Naive thymus-derived CD4-positive, alpha-beta T cell (primary cell): ENCODE data around the gene HMOX2. TPM values are rescaled to one million over a fixed set of nuclear protein-coding genes. Genes with fewer than 3 reads are reported as not detected.

Source experiments
- ATAC-seq: fragments of 150-1000 bp; cut with Tn5 transposase; 2 replicates; pipeline ENCODE4 v1.10.0; 2021; ENCODE audit warnings: mild to moderate bottlenecking, moderate library complexity
- CTCF ChIA-PET: fragments of 350-600 bp; sonication (Branson Sonifier 250); formaldehyde crosslinking; loops from one replicate; lab custom pipeline; 2021; ENCODE audit warnings: antibody characterized with exemption; lab: Charles Lee
- POLR2A ChIA-PET: fragments of 350-600 bp; sonication (Branson Sonifier 250); formaldehyde crosslinking; loops from one replicate; lab custom pipeline; 2021; ENCODE audit warnings: antibody characterized with exemption, inconsistent platforms; lab: Charles Lee
- DNase-seq, 9 donors: peaks; one replicate each; pipeline versions ENCODE4 v3.0.0 to v3.0.0-alpha.2; 2020 to 2022; ENCODE audit warnings: mixed read lengths in 1 of 9
- H3K27ac ChIP-seq: one replicate; pipeline ENCODE4 v1.7.0; 2013; ENCODE audit warnings: mild to moderate bottlenecking, low read depth, low read length, moderate library complexity
- H3K27me3 ChIP-seq, 2 donors: one replicate each; pipeline ENCODE4 v1.7.0; 2013; ENCODE audit warnings: low read length in 2 of 2, mild to moderate bottlenecking in 2 of 2, moderate library complexity in 2 of 2; ENCODE audit not compliant: control insufficient read depth in 2 of 2, insufficient read depth in 2 of 2
- H3K36me3 ChIP-seq, 3 experiments: 1 replicate in 2 of 3; 2 replicates in 1 of 3; pipeline ENCODE4 v1.7.0; 2013; ENCODE audit warnings: low read length in 3 of 3, mild to moderate bottlenecking in 3 of 3, moderate library complexity in 1 of 3; ENCODE audit not compliant: insufficient read depth in 3 of 3, control insufficient read depth in 2 of 3
- H3K4me1 ChIP-seq, 2 donors: one replicate each; pipeline ENCODE4 v1.7.0; 2013; ENCODE audit warnings: low read length in 2 of 2, mild to moderate bottlenecking in 2 of 2, moderate library complexity in 1 of 2; ENCODE audit not compliant: control insufficient read depth in 2 of 2, insufficient read depth in 2 of 2
- H3K4me3 ChIP-seq: 2 replicates; pipeline ENCODE4 v1.7.0; 2013; ENCODE audit warnings: mild to moderate bottlenecking, low read length
- H3K9me3 ChIP-seq, 3 experiments: 1 replicate in 2 of 3; 2 replicates in 1 of 3; pipeline ENCODE4 v1.7.0; 2013; ENCODE audit warnings: low read length in 3 of 3; ENCODE audit not compliant: control insufficient read depth in 2 of 3
- H3K27ac Mint-ChIP-seq, 9 donors: one replicate each; pipeline ENCODE4 v1.8.0; 2020 to 2022; ENCODE audit warnings: mixed read lengths in 9 of 9, mild to moderate bottlenecking in 8 of 9, moderate library complexity in 5 of 9, inconsistent platforms in 2 of 9
- H3K27me3 Mint-ChIP-seq, 5 donors: one replicate each; pipeline ENCODE4 v1.8.0; 2021 to 2022; ENCODE audit warnings: mixed read lengths in 5 of 5, mild to moderate bottlenecking in 1 of 5
- H3K36me3 Mint-ChIP-seq, 5 donors: one replicate each; pipeline ENCODE4 v1.8.0; 2020 to 2022; ENCODE audit warnings: mixed read lengths in 5 of 5, mild to moderate bottlenecking in 3 of 5, inconsistent platforms in 1 of 5
- H3K4me1 Mint-ChIP-seq, 7 donors: one replicate each; pipeline ENCODE4 v1.8.0; 2020 to 2022; ENCODE audit warnings: mixed read lengths in 7 of 7, mild to moderate bottlenecking in 3 of 7, inconsistent platforms in 1 of 7
- H3K4me3 Mint-ChIP-seq, 10 donors: one replicate each; pipeline ENCODE4 v1.8.0; 2020 to 2022; ENCODE audit warnings: mild to moderate bottlenecking in 10 of 10, mixed read lengths in 10 of 10, moderate library complexity in 6 of 10, inconsistent platforms in 2 of 10
- H3K9me3 Mint-ChIP-seq, 11 donors: one replicate each; pipeline ENCODE4 v1.8.0; 2020 to 2022; ENCODE audit warnings: mixed read lengths in 11 of 11, mild to moderate bottlenecking in 4 of 11, inconsistent platforms in 1 of 11, moderate library complexity in 1 of 11
- intact Hi-C, 2 donors: fragments of 100-400 bp; cut with micrococcal nuclease; formaldehyde crosslinking; loops; one replicate each; pipeline ENCODE4 v1.15.1; 2023
- polyA plus RNA-seq, 2 donors: library from polyadenylated mRNA; unstranded; fragments of 300-500 nt; fragmentation: Illumina TruSeq; gene quantifications; one replicate each; pipeline ENCODE4 v1.2.3, GENCODE V29; 2021
- total RNA-seq, 6 experiments: library from RNA in 5 of 6; stranded (reverse) in 5 of 6; gene quantifications; 1 replicate in 5 of 6; 2 replicates in 1 of 6; pipeline ENCODE4 v1.2.3 and lab custom pipeline; 2021 to 2026

Gene HMOX2
- total and polyA plus RNA-seq, 7 experiments from 2014 or later = 44.6 to 163 (median 77.2) TPM

GRCh38 chr16:4514606-4515005 is 38.4 kb downstream of the HMOX2 start:
- Mint-ChIP-seq H3K27me3 (no peaks in the 10 kb centered on the region), H3K36me3 (peaks cover 4 to 20% (median 13%) of the 10 kb centered on the region in 5 donors), H3K4me1 (peaks cover 40 to 67% (median 50%) of the 10 kb centered on the region in 7 donors), H3K4me3 (peak overlapping the region; percentile 18 to 71 (median 64)), H3K27ac (peak overlapping the region; percentile 81 to 95 (median 89)), H3K9me3 (no peaks in the 10 kb centered on the region)
- DNase-seq (no peak), ATAC-seq (no peak)
- peaks cover 7 to 44% (median 8%) of the 10 kb centered on the region in 3 experiments for H3K36me3 ChIP-seq
- H3K4me1 ChIP-seq = peaks cover 24 to 30% of the 10 kb centered on the region in 2 donors
- peak overlapping the region; percentile 63 for H3K27ac ChIP-seq
- no peaks in the 10 kb centered on the region for H3K9me3 ChIP-seq
- no peak overlapping the region for H3K4me3 ChIP-seq
- ChIA-PET POLR2A (interaction anchor here (0.8 to 2.1 kb wide), 6 partner anchors 9 to 30 kb away, joined by 3 to 9 read pairs (median 4); partner anchors contain the start of gene CDIP1), CTCF (interaction anchor here (0.6 to 3.1 kb wide), 9 partner anchors 8 to 194 kb away, joined by 3 to 15 read pairs (median 3); no protein-coding TSS in a partner anchor)
- no peaks in the 10 kb centered on the region for H3K27me3 ChIP-seq
- intact Hi-C loops = loop anchor here in 1 of 2 donors (10.0 kb wide), 1 partner anchor 440 kb away; the partner anchor contains the start of gene SEC14L5

- ChIA-PET POLR2A (interaction anchor here (1.1 to 2.1 kb wide), 5 partner anchors 10 to 23 kb away, joined by 3 to 9 read pairs (median 5); partner anchors contain the start of gene CDIP1), CTCF (interaction anchor here (1.2 to 3.1 kb wide), 3 partner anchors 10 to 70 kb away, joined by 4 to 15 read pairs (median 4); no protein-coding TSS in a partner anchor)
- Histone ChIP-seq H3K9me3 (no peaks in the 10 kb centered on the region), H3K27ac (peak overlapping the region; percentile 63), H3K4me1 (peaks cover 24 to 30% of the 10 kb centered on the region in 2 donors), H3K27me3 (no peaks in the 10 kb centered on the region), H3K36me3 (peaks cover 0 to 35% (median 7%) of the 10 kb centered on the region in 3 experiments), H3K4me3 (peak overlapping the region; percentile 7)
- Mint-ChIP-seq H3K4me1 (peaks cover 40 to 70% (median 53%) of the 10 kb centered on the region in 7 donors), H3K4me3 (peak overlapping the region; percentile 18 to 71 (median 59)), H3K27ac (peak overlapping the region; percentile 81 to 95 (median 89)), H3K9me3 (no peaks in the 10 kb centered on the region), H3K36me3 (peaks cover 0 to 17% (median 12%) of the 10 kb centered on the region in 5 donors), H3K27me3 (no peaks in the 10 kb centered on the region)
- DNase-seq (no peak), ATAC-seq (peak; percentile 77)
- intact Hi-C loops = loop anchor here in 1 of 2 donors (10.0 kb wide), 1 partner anchor 439 kb away; the partner anchor contains the start of gene SEC14L5
Measured at GRCh38 chr16:4515611-4516233, 39.5 kb downstream of the HMOX2 start.

- H3K4me1 ChIP-seq = peaks cover 24 to 30% of the 10 kb centered on the region in 2 donors
- intact Hi-C loops = loop anchor here (1.0 to 10.0 kb wide), 3 partner anchors 30 to 437 kb away; partner anchors contain the start of gene SEC14L5 (in 1 of the 2)
Measured at GRCh38 chr16:4517812-4518680, 41.8 kb downstream of the HMOX2 start.

GRCh38 chr16:4519274-4520058 is 43.3 kb downstream of the HMOX2 start:
- Histone ChIP-seq H3K4me3 (no peak overlapping the region), H3K4me1 (peaks cover 17 to 18% of the 10 kb centered on the region in 2 donors), H3K36me3 (peaks cover 0 to 17% (median 0%) of the 10 kb centered on the region in 3 experiments), H3K27me3 (no peaks in the 10 kb centered on the region), H3K27ac (no peak overlapping the region), H3K9me3 (no peaks in the 10 kb centered on the region)
- CTCF ChIA-PET = interaction anchor here (0.9 kb wide), 1 partner anchor 14 kb away, joined by 4 read pairs; no protein-coding TSS in a partner anchor
- DNase-seq = no peak
- Mint-ChIP-seq H3K27ac (peak overlapping the region in 7 of 9 donors; percentile 8 to 85 (median 56)), H3K9me3 (no peaks in the 10 kb centered on the region), H3K27me3 (no peaks in the 10 kb centered on the region), H3K4me3 (no peak overlapping the region), H3K4me1 (peaks cover 25 to 65% (median 43%) of the 10 kb centered on the region in 7 donors), H3K36me3 (peaks cover 0 to 9% (median 4%) of the 10 kb centered on the region in 5 donors)
- no peak for ATAC-seq
- POLR2A ChIA-PET = interaction anchor here (0.6 to 1.1 kb wide), 2 partner anchors 13 to 50 kb away, joined by 4 to 5 read pairs; no protein-coding TSS in a partner anchor
- intact Hi-C loops = loop anchor here in 1 of 2 donors (10.0 kb wide), 1 partner anchor 435 kb away; the partner anchor contains the start of gene SEC14L5

More at GRCh38 chr16:4517812-4518680, 41.8 kb downstream of the HMOX2 start:
- ATAC-seq = no peak
- H3K27me3 ChIP-seq = no peaks in the 10 kb centered on the region
- ChIA-PET CTCF (interaction anchor here (0.5 to 1.2 kb wide), 6 partner anchors 9 to 570 kb away, joined by 3 to 4 read pairs (median 4); no protein-coding TSS in a partner anchor), POLR2A (interaction anchor here (0.7 to 2.1 kb wide), 4 partner anchors 11 to 41 kb away, joined by 3 to 7 read pairs (median 4); partner anchors contain the start of gene CDIP1)
- no peak overlapping the region for H3K4me3 ChIP-seq
- H3K4me1 Mint-ChIP-seq = peaks cover 29 to 68% (median 46%) of the 10 kb centered on the region in 7 donors
- peaks cover 0 to 22% (median 0%) of the 10 kb centered on the region in 3 experiments for H3K36me3 ChIP-seq
- H3K27ac Mint-ChIP-seq = peak overlapping the region; percentile 8 to 74 (median 63)
- H3K27ac ChIP-seq = no peak overlapping the region
- no peak overlapping the region for H3K4me3 Mint-ChIP-seq
- H3K9me3 Mint-ChIP-seq = no peaks in the 10 kb centered on the region
- DNase-seq = no peak
- H3K27me3 Mint-ChIP-seq = no peaks in the 10 kb centered on the region
- H3K9me3 ChIP-seq = no peaks in the 10 kb centered on the region
- peaks cover 0 to 7% (median 0%) of the 10 kb centered on the region in 5 donors for H3K36me3 Mint-ChIP-seq

- DNase-seq (no peak), ATAC-seq (no peak)
- peaks cover 0 to 17% (median 0%) of the 10 kb centered on the region in 3 experiments for H3K36me3 ChIP-seq
- H3K27ac ChIP-seq = no peak overlapping the region
- intact Hi-C loops = no loop called here
- ChIA-PET POLR2A (no interaction called here), CTCF (interaction anchor here (0.8 kb wide), 1 partner anchor 28 kb away, joined by 3 read pairs; no protein-coding TSS in a partner anchor)
- no peaks in the 10 kb centered on the region for H3K27me3 ChIP-seq
- Mint-ChIP-seq H3K4me1 (peaks cover 17 to 59% (median 36%) of the 10 kb centered on the region in 7 donors), H3K36me3 (peaks cover 0 to 9% (median 4%) of the 10 kb centered on the region in 5 donors), H3K27me3 (no peaks in the 10 kb centered on the region), H3K9me3 (no peaks in the 10 kb centered on the region), H3K4me3 (no peak overlapping the region), H3K27ac (peak overlapping the region in 3 of 9 donors; percentile 61 to 81 (median 72))
- H3K4me3 ChIP-seq = no peak overlapping the region
- H3K4me1 ChIP-seq = peaks cover 2 to 4% of the 10 kb centered on the region in 2 donors
- no peaks in the 10 kb centered on the region for H3K9me3 ChIP-seq
Measured at GRCh38 chr16:4520913-4521312, 44.7 kb downstream of the HMOX2 start.
